Sigmoid colon (tissue), 4 donors: Measurements from ENCODE around the gene FNIP1.

Experiments used
- CTCF ChIP-seq, 4 experiments: fragments of 450-650 bp in 3 of 4; fragments of 200-600 bp in 1 of 4; IDR thresholded peaks; one replicate each; pipeline ENCODE4 v1.5.1; 2016 to 2019; ENCODE audit warnings: antibody characterized with exemption in 4 of 4, mild to moderate bottlenecking in 3 of 4, moderate library complexity in 2 of 4
- EP300 ChIP-seq, 4 donors: sonication (generic); formaldehyde crosslinking; IDR thresholded peaks; one replicate each; pipeline ENCODE4 v1.6.1; 2017; ENCODE audit warnings: antibody characterized with exemption in 4 of 4
- POLR2AphosphoS5 ChIP-seq, 4 donors: sonication (generic); formaldehyde crosslinking; IDR thresholded peaks; one replicate each; pipeline ENCODE4 v1.6.1; 2017; ENCODE audit warnings: antibody characterized with exemption in 4 of 4

- TF ChIP-seq CTCF (IDR thresholded peaks at IDR 0.05): no peak
- no peak for TF ChIP-seq EP300 (IDR thresholded peaks at IDR 0.05)
- no peak for TF ChIP-seq POLR2AphosphoS5 (IDR thresholded peaks at IDR 0.05)
Measured at GRCh38 chr5:131607903-131608540, 188.8 kb downstream of the FNIP1 start.
